Natural killer cell (primary cell): ENCODE measurements around the gene MYO18B. TPM values are rescaled to one million over a fixed set of nuclear protein-coding genes. Genes with fewer than 3 reads are reported as not detected.

Experiments used
- ATAC-seq, 3 donors: fragments of 150-1000 bp in 2 of 3; fragments of 200-7000 bp in 1 of 3; cut with Tn5 transposase; 1 replicate in 1 of 3; 2 replicates in 2 of 3; pipeline ENCODE4 v1.10.0; 2021; ENCODE audit warnings: mild to moderate bottlenecking in 2 of 3, moderate library complexity in 2 of 3
- DNase-seq, 2 donors: peaks; one replicate each; pipeline versions ENCODE4 v3.0.0 to v3.0.0-alpha.2; 2013 to 2021; ENCODE audit warnings: mixed read lengths in 1 of 2
- H3K27ac ChIP-seq: one replicate; pipeline ENCODE4 v1.5.1; 2013; ENCODE audit warnings: mild to moderate bottlenecking, low read length
- H3K27me3 ChIP-seq: one replicate; pipeline ENCODE4 v1.6.1; 2013; ENCODE audit warnings: low read length; ENCODE audit not compliant: control insufficient read depth, insufficient read depth
- H3K36me3 ChIP-seq: one replicate; pipeline ENCODE4 v1.6.1; 2013; ENCODE audit warnings: low read length; ENCODE audit not compliant: control insufficient read depth, insufficient read depth
- H3K4me1 ChIP-seq: one replicate; pipeline ENCODE4 v1.6.1; 2013; ENCODE audit warnings: low read length; ENCODE audit not compliant: control insufficient read depth, insufficient read depth
- H3K4me3 ChIP-seq: one replicate; pipeline ENCODE4 v1.5.1; 2013; ENCODE audit warnings: low read length
- H3K9me3 ChIP-seq: one replicate; pipeline ENCODE4 v1.6.1; 2013; ENCODE audit warnings: low read length; ENCODE audit not compliant: control insufficient read depth, insufficient read depth
- H3K27ac Mint-ChIP-seq, 2 donors: one replicate each; pipeline ENCODE4 v1.8.0; 2022; ENCODE audit warnings: mild to moderate bottlenecking in 2 of 2, mixed read lengths in 2 of 2, moderate library complexity in 1 of 2
- H3K27me3 Mint-ChIP-seq, 2 donors: one replicate each; pipeline ENCODE4 v1.8.0; 2022; ENCODE audit warnings: low read depth in 2 of 2, mixed read lengths in 2 of 2
- H3K36me3 Mint-ChIP-seq: one replicate; pipeline ENCODE4 v1.8.0; 2022; ENCODE audit warnings: mixed read lengths
- H3K4me1 Mint-ChIP-seq, 2 donors: one replicate each; pipeline ENCODE4 v1.8.0; 2022; ENCODE audit warnings: mixed read lengths in 2 of 2
- H3K4me3 Mint-ChIP-seq: one replicate; pipeline ENCODE4 v1.8.0; 2022; ENCODE audit warnings: mild to moderate bottlenecking, moderate library complexity, mixed read lengths
- H3K9me3 Mint-ChIP-seq, 2 donors: one replicate each; pipeline ENCODE4 v1.8.0; 2022; ENCODE audit warnings: mixed read lengths in 2 of 2
- WGBS: methylation state at CpG from one replicate; pipeline ENCODE4 v1.1.7; 2013; ENCODE audit warnings: missing lambda C conversion rate; ENCODE audit not compliant: insufficient coverage; 5-methylcytosine and 5-hydroxymethylcytosine counted together
- intact Hi-C: fragments of 100-400 bp; cut with micrococcal nuclease; formaldehyde crosslinking; loops from one replicate; pipeline ENCODE4 v1.14.2; 2022
- total RNA-seq, 4 donors: library from RNA; stranded (reverse); fragments of 120-200 nt in 1 of 4; gene quantifications; one replicate each; pipeline versions ENCODE4 v1.2.3 to v1.2.4, GENCODE V29; 2013 to 2022
- TF ChIP-seq, protein P1 (sequence below): fragments of 200-600 bp; IDR thresholded peaks from one replicate; pipeline ENCODE4 v1.8.0; 2022; ENCODE audit warnings: antibody characterized with exemption

MYO18B gene
- total RNA-seq, 3 donors from 2014 or later (not counting 1 experiment from before 2014, with no cell fraction given), result 0.07 to 0.14 (median 0.10) TPM

DNA sequence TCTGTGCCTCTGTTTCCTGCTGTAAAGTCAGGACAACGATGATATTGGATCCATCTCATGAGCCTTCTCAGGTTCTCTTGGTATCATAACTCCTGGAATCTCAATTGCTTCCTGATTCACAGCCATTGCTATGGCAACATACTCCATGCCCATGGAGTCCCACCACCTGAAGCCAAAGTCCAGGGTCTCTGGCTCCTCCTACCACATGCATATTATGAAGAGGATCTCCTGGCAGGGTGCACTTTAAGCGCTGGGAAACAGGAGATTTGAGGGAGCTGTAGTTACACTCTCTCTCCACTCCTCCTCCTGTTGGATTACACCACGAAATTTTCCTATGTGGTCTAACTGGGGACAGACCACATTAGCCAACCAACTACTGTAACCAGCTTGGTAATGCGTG, 296.4 kb downstream of the MYO18B start:
- no peaks in the 10 kb centered on the region for H3K36me3 ChIP-seq
- Mint-ChIP-seq H3K4me1 (no peaks in the 10 kb centered on the region), H3K27ac (no peak overlapping the region), H3K9me3 (peaks cover 0 to 2% of the 10 kb centered on the region in 2 donors), H3K36me3 (no peaks in the 10 kb centered on the region), H3K27me3 (peaks cover 8 to 17% of the 10 kb centered on the region in 2 donors), H3K4me3 (no peak overlapping the region)
- 42% methylated on average over 4 of the region's 4 CpGs for WGBS
- DNase-seq, result no peak
- no peaks in the 10 kb centered on the region for H3K4me1 ChIP-seq
- no peak overlapping the region for H3K4me3 ChIP-seq
- no peak for ATAC-seq
- H3K9me3 ChIP-seq, result peaks cover 11% of the 10 kb centered on the region
- intact Hi-C loops, result no loop called here
- no peak overlapping the region for H3K27ac ChIP-seq
- H3K27me3 ChIP-seq, result no peaks in the 10 kb centered on the region
- TF ChIP-seq, protein P1, sequence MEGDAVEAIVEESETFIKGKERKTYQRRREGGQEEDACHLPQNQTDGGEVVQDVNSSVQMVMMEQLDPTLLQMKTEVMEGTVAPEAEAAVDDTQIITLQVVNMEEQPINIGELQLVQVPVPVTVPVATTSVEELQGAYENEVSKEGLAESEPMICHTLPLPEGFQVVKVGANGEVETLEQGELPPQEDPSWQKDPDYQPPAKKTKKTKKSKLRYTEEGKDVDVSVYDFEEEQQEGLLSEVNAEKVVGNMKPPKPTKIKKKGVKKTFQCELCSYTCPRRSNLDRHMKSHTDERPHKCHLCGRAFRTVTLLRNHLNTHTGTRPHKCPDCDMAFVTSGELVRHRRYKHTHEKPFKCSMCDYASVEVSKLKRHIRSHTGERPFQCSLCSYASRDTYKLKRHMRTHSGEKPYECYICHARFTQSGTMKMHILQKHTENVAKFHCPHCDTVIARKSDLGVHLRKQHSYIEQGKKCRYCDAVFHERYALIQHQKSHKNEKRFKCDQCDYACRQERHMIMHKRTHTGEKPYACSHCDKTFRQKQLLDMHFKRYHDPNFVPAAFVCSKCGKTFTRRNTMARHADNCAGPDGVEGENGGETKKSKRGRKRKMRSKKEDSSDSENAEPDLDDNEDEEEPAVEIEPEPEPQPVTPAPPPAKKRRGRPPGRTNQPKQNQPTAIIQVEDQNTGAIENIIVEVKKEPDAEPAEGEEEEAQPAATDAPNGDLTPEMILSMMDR, result no peak

DNA sequence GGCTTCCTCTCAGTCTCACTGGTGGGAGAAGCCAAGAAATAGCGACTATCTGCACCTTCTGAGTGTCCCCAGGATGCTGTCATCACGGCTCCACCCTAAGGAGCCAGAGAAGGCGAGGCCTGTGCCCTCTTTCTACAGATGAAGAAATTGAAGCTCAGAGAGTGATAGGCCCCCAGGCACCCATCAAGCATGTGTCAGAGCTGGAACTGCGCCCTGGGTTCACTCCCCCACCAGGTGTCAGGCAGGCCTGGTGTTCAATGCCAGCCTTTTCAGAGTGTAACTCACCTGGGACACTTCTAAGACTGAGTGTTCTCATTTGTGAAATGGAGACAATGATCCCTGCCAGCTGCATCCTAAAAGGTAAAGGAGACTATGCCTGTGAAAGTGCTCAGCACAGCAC, 299.9 kb downstream of the MYO18B start:
- WGBS, result 83% methylated on average over 4 of the region's 4 CpGs
- Mint-ChIP-seq H3K4me1 (no peaks in the 10 kb centered on the region), H3K4me3 (no peak overlapping the region), H3K27me3 (peaks cover 8 to 23% of the 10 kb centered on the region in 2 donors), H3K36me3 (no peaks in the 10 kb centered on the region), H3K27ac (no peak overlapping the region), H3K9me3 (no peaks in the 10 kb centered on the region)
- Histone ChIP-seq H3K36me3 (no peaks in the 10 kb centered on the region), H3K27ac (no peak overlapping the region), H3K4me3 (no peak overlapping the region), H3K4me1 (no peaks in the 10 kb centered on the region), H3K9me3 (no peaks in the 10 kb centered on the region), H3K27me3 (no peaks in the 10 kb centered on the region)
- no peak for DNase-seq
- intact Hi-C loops, result no loop called here
- TF ChIP-seq, protein P1, result no peak
- ATAC-seq, result no peak

DNA sequence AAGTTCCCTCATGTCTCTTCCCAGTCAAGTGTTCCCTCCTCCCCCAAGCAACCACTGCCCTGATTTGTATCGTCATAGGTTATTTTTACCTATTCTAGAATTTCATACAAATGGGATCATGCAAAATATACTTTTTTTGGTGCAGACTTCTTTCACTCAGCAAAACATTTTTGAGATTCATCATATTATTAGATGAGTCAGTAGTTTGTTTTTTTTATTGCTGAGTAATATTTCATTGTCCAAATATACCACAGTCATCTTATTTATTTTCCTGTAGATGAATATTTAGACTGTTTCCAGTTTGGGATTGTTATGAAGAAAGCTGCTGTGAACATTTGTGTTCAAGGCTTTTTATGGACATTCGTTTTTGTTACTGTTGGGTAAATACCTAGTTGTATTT, 301.0 kb downstream of the MYO18B start:
- 82% methylated on average over 2 of the region's 2 CpGs for WGBS
- Mint-ChIP-seq H3K4me3 (no peak overlapping the region), H3K4me1 (no peaks in the 10 kb centered on the region), H3K36me3 (no peaks in the 10 kb centered on the region), H3K27ac (no peak overlapping the region), H3K27me3 (peaks cover 11 to 23% of the 10 kb centered on the region in 2 donors), H3K9me3 (no peaks in the 10 kb centered on the region)
- TF ChIP-seq, protein P1, result no peak
- ATAC-seq (no peak), DNase-seq (no peak)
- Histone ChIP-seq H3K27me3 (no peaks in the 10 kb centered on the region), H3K9me3 (no peaks in the 10 kb centered on the region), H3K4me3 (no peak overlapping the region), H3K36me3 (no peaks in the 10 kb centered on the region), H3K27ac (no peak overlapping the region), H3K4me1 (no peaks in the 10 kb centered on the region)
- intact Hi-C loops, result no loop called here

DNA sequence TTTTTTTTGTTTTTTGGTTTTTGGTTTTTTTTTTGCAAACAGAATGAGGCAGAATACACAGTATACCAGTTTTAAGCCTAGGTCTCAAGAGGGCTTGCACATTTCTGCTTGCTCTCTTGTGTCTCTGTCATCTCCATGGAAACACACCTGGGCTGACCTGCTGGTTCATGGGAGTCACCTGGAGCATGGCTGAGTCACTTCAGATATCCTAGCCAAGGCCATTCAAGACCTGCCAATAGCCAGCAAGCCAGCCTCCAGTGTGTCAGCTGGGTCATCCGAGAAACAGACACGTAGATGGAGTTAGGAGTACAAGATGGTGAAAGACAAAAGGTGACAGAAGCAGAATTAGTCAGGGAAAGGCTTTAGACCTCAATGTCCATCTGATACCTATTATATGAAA, 303.1 kb downstream of the MYO18B start:
- Histone ChIP-seq H3K9me3 (no peaks in the 10 kb centered on the region), H3K4me1 (no peaks in the 10 kb centered on the region), H3K4me3 (no peak overlapping the region), H3K27ac (no peak overlapping the region), H3K36me3 (no peaks in the 10 kb centered on the region), H3K27me3 (no peaks in the 10 kb centered on the region)
- Mint-ChIP-seq H3K27me3 (peaks cover 12 to 29% of the 10 kb centered on the region in 2 donors), H3K9me3 (no peaks in the 10 kb centered on the region), H3K36me3 (no peaks in the 10 kb centered on the region), H3K27ac (no peak overlapping the region), H3K4me3 (no peak overlapping the region), H3K4me1 (no peaks in the 10 kb centered on the region)
- TF ChIP-seq, protein P1, result no peak
- ATAC-seq, result no peak
- intact Hi-C loops, result no loop called here
- no peak for DNase-seq
- WGBS, result 93% methylated on average over 2 of the region's 2 CpGs
